GM18867 (cell line): Measurements from ENCODE around the gene RAD51AP1.
A peak's percentile ranks its signal among the peaks of the same experiment; 100 is the strongest.
"Not testable (repeated sequence)": the region's sequence is repeated elsewhere in the genome, so short reads cannot be mapped to it uniquely, and the experiment has no call there.

Source experiments
- ATAC-seq: cut with Tn5 transposase; IDR thresholded peaks from one replicate; pipeline ENCODE4 v1.9.1; 2021; ENCODE audit warnings: mild to moderate bottlenecking, moderate library complexity; ENCODE audit not compliant: unreplicated experiment

RAD51AP1 gene

GRCh38 chr12:4538207-4539160 is at the start of gene RAD51AP1:
Gene RAD51AP1 (plus strand): TSS chr12:4538890. CDS start chr12:4538940, 50 bp downstream.
- ATAC-seq: peak; percentile 84

- no peak for ATAC-seq
Measured at GRCh38 chr12:4489556-4489955, 49.1 kb upstream of the RAD51AP1 start.

GRCh38 chr12:4490973-4491372 is 47.7 kb upstream of the RAD51AP1 start:
- ATAC-seq: no peak

- ATAC-seq: peak; percentile 88
Measured at GRCh38 chr12:4496145-4496838, 42.4 kb upstream of the RAD51AP1 start.

GRCh38 chr12:4499186-4499585 is 39.5 kb upstream of the RAD51AP1 start:
- ATAC-seq: no peak

- no peak for ATAC-seq
Measured at GRCh38 chr12:4505376-4505986, 33.2 kb upstream of the RAD51AP1 start.

- no peak for ATAC-seq
Measured at GRCh38 chr12:4506430-4506829, 32.3 kb upstream of the RAD51AP1 start.

- ATAC-seq: peak; percentile 94
Measured at GRCh38 chr12:4506870-4507269, 31.8 kb upstream of the RAD51AP1 start.

- ATAC-seq: not testable (repeated sequence)
Measured at GRCh38 chr12:4508503-4508902, 30.2 kb upstream of the RAD51AP1 start.

GRCh38 chr12:4509269-4509668 is 29.4 kb upstream of the RAD51AP1 start:
- not testable (repeated sequence) for ATAC-seq

GRCh38 chr12:4518106-4518728 is 20.5 kb upstream of the RAD51AP1 start:
- no peak for ATAC-seq

- ATAC-seq: not testable (repeated sequence)
Measured at GRCh38 chr12:4523443-4523842, 15.2 kb upstream of the RAD51AP1 start.

- no peak for ATAC-seq
Measured at GRCh38 chr12:4526923-4527546, 11.7 kb upstream of the RAD51AP1 start.

GRCh38 chr12:4530160-4530559 is 8.5 kb upstream of the RAD51AP1 start:
- ATAC-seq: no peak

- no peak for ATAC-seq
Measured at GRCh38 chr12:4530982-4531586, 7.6 kb upstream of the RAD51AP1 start.

GRCh38 chr12:4535092-4535491 is 3.6 kb upstream of the RAD51AP1 start:
- ATAC-seq: peak; percentile 53

GRCh38 chr12:4535871-4536270 is 2.8 kb upstream of the RAD51AP1 start:
- ATAC-seq: no peak

GRCh38 chr12:4539167-4539870 is 629 bp downstream of the RAD51AP1 start:
- no peak for ATAC-seq

- no peak for ATAC-seq
Measured at GRCh38 chr12:4540170-4540569, 1.5 kb downstream of the RAD51AP1 start.
